Stomach (tissue), 4 donors: ENCODE measurements around the gene KRT86.

Experiments
- CTCF ChIP-seq, 7 experiments: fragments of 450-650 bp in 4 of 7; fragments of 200-600 bp in 3 of 7; sonication (generic) in 3 of 7; IDR thresholded peaks; one replicate each; pipeline ENCODE4 v1.5.1; 2016 to 2019; ENCODE audit warnings: antibody characterized with exemption in 7 of 7, control low read depth in 2 of 7, mild to moderate bottlenecking in 1 of 7
- EP300 ChIP-seq: sonication (generic); formaldehyde crosslinking; IDR thresholded peaks from one replicate; pipeline ENCODE4 v1.6.1; 2017; ENCODE audit warnings: antibody characterized with exemption
- POLR2A ChIP-seq, 4 donors: fragments of 450-650 bp; IDR thresholded peaks; one replicate each; pipeline ENCODE4 v1.6.1; 2016; ENCODE audit warnings: antibody characterized with exemption in 4 of 4, control low read depth in 2 of 4, mild to moderate bottlenecking in 1 of 4, moderate library complexity in 1 of 4
- POLR2AphosphoS5 ChIP-seq, 3 donors: sonication (generic); formaldehyde crosslinking; IDR thresholded peaks; one replicate each; pipeline ENCODE4 v1.6.1; 2016; ENCODE audit warnings: antibody characterized with exemption in 3 of 3

- TF ChIP-seq CTCF (IDR thresholded peaks at IDR 0.05) (no peak), POLR2A (IDR thresholded peaks at IDR 0.05) (no peak), EP300 (no peak), POLR2AphosphoS5 (IDR thresholded peaks at IDR 0.05) (no peak)
These were observed 49.7 kb downstream of the KRT86 start for GRCh38 chr12:52324153-52324444.
